Keratinocyte (primary cell): ENCODE data around the gene CASP9. TPM values are rescaled to one million over a fixed set of nuclear protein-coding genes. Genes with fewer than 3 reads are reported as not detected.

Source experiments
- DNase-seq: peaks from one replicate; pipeline ENCODE4 v3.0.0-alpha.2; 2011; ENCODE audit warnings: low read depth, missing footprints, low spot score
- FAIRE-seq: peaks from 2 replicates; lab custom pipeline; 2011; peaks lifted over from hg19 to GRCh38; lab: Jason Lieb, UNC
- H2AFZ ChIP-seq: 2 replicates; pipeline ENCODE4 v1.6.0; 2012; ENCODE audit warnings: low read length, control low read depth, inconsistent platforms; ENCODE audit not compliant: control insufficient read depth
- H3K27ac ChIP-seq: 2 replicates; pipeline ENCODE4 v1.5.1; 2011; ENCODE audit warnings: low read length; ENCODE audit not compliant: control insufficient read depth, insufficient read depth
- H3K27me3 ChIP-seq: 3 replicates; pipeline ENCODE4 v1.6.0; 2011; ENCODE audit warnings: low read length; ENCODE audit not compliant: control insufficient read depth, insufficient read depth; ENCODE audit errors: extremely low read depth
- H3K36me3 ChIP-seq, 2 experiments: 2 replicates in 1 of 2; 3 replicates in 1 of 2; pipeline ENCODE4 v1.5.1; 2011; ENCODE audit warnings: low read length in 2 of 2, mild to moderate bottlenecking in 1 of 2; ENCODE audit not compliant: control insufficient read depth in 2 of 2, insufficient read depth in 2 of 2; ENCODE audit errors: extremely low read depth in 1 of 2
- H3K4me1 ChIP-seq: 3 replicates; pipeline ENCODE4 v1.5.1; 2011; ENCODE audit warnings: low read length; ENCODE audit not compliant: control insufficient read depth, insufficient read depth; ENCODE audit errors: extremely low read depth
- H3K4me2 ChIP-seq: 3 replicates; pipeline ENCODE4 v1.6.0; 2011; ENCODE audit warnings: low read depth, low read length; ENCODE audit not compliant: control insufficient read depth, insufficient read depth; ENCODE audit errors: extremely low read depth
- H3K4me3 ChIP-seq, 3 experiments: fragments of 200-600 bp in 1 of 3; sonication (generic) in 1 of 3; 2 replicates in 2 of 3; 3 replicates in 1 of 3; pipeline ENCODE4 v1.5.1; 2011 to 2016; ENCODE audit warnings: low read length in 3 of 3, mild to moderate bottlenecking in 3 of 3, control low read depth in 2 of 3, inconsistent platforms in 1 of 3, low read depth in 1 of 3, mixed read lengths in 1 of 3, mixed run types in 1 of 3, moderate library complexity in 1 of 3; ENCODE audit not compliant: control insufficient read depth in 2 of 3, insufficient read depth in 2 of 3; ENCODE audit errors: extremely low read depth in 1 of 3
- H3K79me2 ChIP-seq: 2 replicates; pipeline ENCODE4 v1.6.0; 2012; ENCODE audit warnings: low read length; ENCODE audit not compliant: control insufficient read depth, insufficient read depth
- H3K9ac ChIP-seq: 3 replicates; pipeline ENCODE4 v1.6.0; 2011; ENCODE audit warnings: low read length; ENCODE audit not compliant: control insufficient read depth, insufficient read depth; ENCODE audit errors: extremely low read depth
- H3K9me1 ChIP-seq: 3 replicates; pipeline ENCODE4 v1.6.0; 2011; ENCODE audit warnings: low read length; ENCODE audit not compliant: control insufficient read depth, insufficient read depth; ENCODE audit errors: extremely low read depth
- H3K9me3 ChIP-seq: 2 replicates; pipeline ENCODE4 v1.5.1; 2012; ENCODE audit warnings: low read depth, low read length; ENCODE audit not compliant: control insufficient read depth
- H4K20me1 ChIP-seq: 3 replicates; pipeline ENCODE4 v1.6.0; 2011; ENCODE audit warnings: low read length; ENCODE audit not compliant: control insufficient read depth, insufficient read depth; ENCODE audit errors: extremely low read depth
- CTCF ChIP-seq, 3 experiments: IDR thresholded peaks in 1 of 3; conservative IDR thresholded peaks in 1 of 3; optimal IDR thresholded peaks in 1 of 3; 2 replicates in 2 of 3; 3 replicates in 1 of 3; pipeline versions ENCODE3 to v1.5.1; 2011; ENCODE audit warnings: low read length in 3 of 3, mild to moderate bottlenecking in 3 of 3, moderate library complexity in 2 of 3, control low read depth in 1 of 3, inconsistent platforms in 1 of 3; ENCODE audit not compliant: insufficient read depth in 2 of 3; ENCODE audit errors: extremely low read depth in 1 of 3
- EZH2 ChIP-seq: IDR thresholded peaks from one replicate; pipeline ENCODE4 v1.6.1; 2012; ENCODE audit warnings: inconsistent platforms, mild to moderate bottlenecking, low read length, moderate library complexity
- dilution Hi-C: fragments of 300-500 bp; cut with MboI; formaldehyde crosslinking; loops from one replicate; pipeline ENCODE4 v1.7.0; 2020; ENCODE audit warnings: low sequenced_read_pairs; ENCODE audit not compliant: extremely low pct_ligation_motif_present
- polyA plus RNA-seq, 5 experiments: library from polyadenylated mRNA; depleted of rRNA in 3 of 5; stranded (reverse) in 3 of 5; stranded (forward) in 1 of 5; unstranded in 1 of 5; fragments of >200 nt; gene quantifications; 1 replicate in 1 of 5; 2 replicates in 3 of 5; 3 replicates in 1 of 5; pipeline versions ENCODE4 v1.2.1 to v1.2.3, GENCODE V29; 2011 to 2012; ENCODE audit warnings: missing spikeins in 2 of 5, low read depth in 1 of 5, low replicate concordance in 1 of 5

Gene CASP9
- polyA plus RNA-seq, 1 donor (not counting 4 experiments of a cell fraction or from before 2014, with no cell fraction given), result 4.4 TPM

GRCh38 chr1:15558516-15558915, 34.5 kb upstream of the CASP9 start:
- Histone ChIP-seq H3K9me1 (no peaks in the 10 kb centered on the region), H3K27ac (no peak overlapping the region), H4K20me1 (no peaks in the 10 kb centered on the region), H3K4me3 (no peak overlapping the region), H3K4me2 (no peak overlapping the region), H3K9ac (no peak overlapping the region), H2AFZ (no peak overlapping the region), H3K27me3 (no peaks in the 10 kb centered on the region), H3K36me3 (peaks cover 11% of the 10 kb centered on the region in 2 experiments), H3K4me1 (peaks cover 6% of the 10 kb centered on the region), H3K79me2 (no peaks in the 10 kb centered on the region), H3K9me3 (no peaks in the 10 kb centered on the region)
- dilution Hi-C loops, result no loop called here
- FAIRE-seq (no peak), DNase-seq (no peak)
- no peak for TF ChIP-seq CTCF (optimal IDR thresholded peaks at IDR 0.05 in 1 of 3, IDR thresholded peaks at IDR 0.05 in 1 of 3, conservative IDR thresholded peaks at IDR 0.05 in 1 of 3; ENCODE audit: extremely low read depth in 1 of 3, insufficient read depth in 2 of 3, low read length in 3 of 3)
- TF ChIP-seq EZH2, result no peak

- peaks cover 6% of the 10 kb centered on the region for H3K4me1 ChIP-seq
- H3K9me1 ChIP-seq, result no peaks in the 10 kb centered on the region
- H3K36me3 ChIP-seq, result peaks cover 8% of the 10 kb centered on the region in 2 experiments
- H3K27ac ChIP-seq, result no peak overlapping the region
- H3K4me2 ChIP-seq, result no peak overlapping the region
- no peak overlapping the region for H3K9ac ChIP-seq
- no peak for DNase-seq
- dilution Hi-C loops, result no loop called here
- no peaks in the 10 kb centered on the region for H3K27me3 ChIP-seq
- no peaks in the 10 kb centered on the region for H4K20me1 ChIP-seq
- H2AFZ ChIP-seq, result no peak overlapping the region
- TF ChIP-seq EZH2 (no peak), CTCF (optimal IDR thresholded peaks at IDR 0.05 in 1 of 3, IDR thresholded peaks at IDR 0.05 in 1 of 3, conservative IDR thresholded peaks at IDR 0.05 in 1 of 3; ENCODE audit: extremely low read depth in 1 of 3, insufficient read depth in 2 of 3, low read length in 3 of 3) (no peak)
- no peaks in the 10 kb centered on the region for H3K9me3 ChIP-seq
- H3K4me3 ChIP-seq, result no peak overlapping the region
- H3K79me2 ChIP-seq, result no peaks in the 10 kb centered on the region
- no peak for FAIRE-seq
Measured at GRCh38 chr1:15557594-15557993, 33.6 kb upstream of the CASP9 start.
